ENCODE measurements around the gene APOB.

The APOB gene

GRCh38 chr2:20986024-20986939, 57.6 kb downstream of the APOB start:
- FAIRE-seq: no peak
- no peak for DNase-seq (ENCODE audit: low spot score)

GRCh38 chr2:20985062-20985461, 58.8 kb downstream of the APOB start:
- FAIRE-seq: no peak
- no peak for DNase-seq (ENCODE audit: low spot score)

DNA sequence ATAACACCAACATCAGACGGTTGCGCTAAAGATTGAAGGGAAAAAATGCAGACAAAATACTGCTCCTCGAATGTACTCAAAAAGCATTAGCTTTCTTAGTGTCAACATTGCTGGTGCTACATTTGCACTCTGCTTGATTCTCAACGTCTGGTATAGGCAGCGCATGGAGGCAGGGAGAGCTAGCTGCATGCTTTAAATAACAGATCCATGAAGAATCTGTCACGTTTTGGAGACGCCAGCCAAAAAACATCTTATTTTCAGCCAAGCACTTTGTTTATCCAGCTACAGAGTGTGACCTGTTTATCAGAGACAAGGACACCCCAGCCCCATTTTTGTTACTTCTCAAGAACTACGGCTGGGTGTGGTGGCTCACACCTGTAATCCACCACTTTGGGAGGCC, 59.5 kb downstream of the APOB start:
- FAIRE-seq: no peak
- no peak for DNase-seq (ENCODE audit: low spot score)

DNA sequence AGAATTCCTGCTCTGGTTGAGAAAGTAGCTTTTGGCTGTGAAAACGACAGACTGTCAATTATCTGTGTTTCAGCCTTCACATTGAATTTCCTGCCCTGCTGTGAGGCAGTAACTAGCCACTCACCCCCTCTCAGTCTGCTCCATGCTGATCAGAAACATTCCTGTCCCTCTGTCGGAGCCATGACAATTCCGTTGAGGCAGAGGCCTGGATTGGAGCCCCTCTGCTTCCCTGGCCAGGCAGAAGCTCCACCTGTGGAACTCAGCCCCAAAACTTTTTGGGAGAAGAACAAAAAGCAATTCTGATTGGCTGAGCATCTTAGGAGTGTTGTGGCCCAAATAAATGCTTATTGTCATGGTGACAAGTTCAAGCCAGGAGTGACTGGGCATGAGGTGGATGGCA, 60.0 kb downstream of the APOB start:
- FAIRE-seq (peak; percentile 27), DNase-seq (ENCODE audit: low spot score) (no peak)

DNA sequence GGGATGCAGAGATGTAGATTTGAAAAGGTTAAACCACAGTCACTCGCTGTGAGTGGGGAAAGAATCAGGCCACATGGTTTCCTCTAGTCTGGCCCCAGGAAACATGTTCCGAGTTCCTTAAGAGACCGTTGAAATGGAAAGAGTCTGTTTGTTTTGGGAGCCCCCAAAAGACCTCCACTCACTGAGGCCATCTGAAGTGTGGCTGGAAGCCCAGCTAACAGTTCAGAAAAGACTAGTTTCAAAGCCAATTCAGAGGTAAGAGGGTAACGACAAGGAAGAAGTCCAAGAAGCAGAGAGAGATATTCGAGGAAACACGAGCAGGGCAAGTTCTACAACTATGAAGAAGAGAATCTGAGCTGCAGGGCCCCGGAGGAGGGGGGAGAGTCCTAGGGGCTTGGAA, 61.0 kb downstream of the APOB start:
- no peak for DNase-seq (ENCODE audit: low spot score)

DNA sequence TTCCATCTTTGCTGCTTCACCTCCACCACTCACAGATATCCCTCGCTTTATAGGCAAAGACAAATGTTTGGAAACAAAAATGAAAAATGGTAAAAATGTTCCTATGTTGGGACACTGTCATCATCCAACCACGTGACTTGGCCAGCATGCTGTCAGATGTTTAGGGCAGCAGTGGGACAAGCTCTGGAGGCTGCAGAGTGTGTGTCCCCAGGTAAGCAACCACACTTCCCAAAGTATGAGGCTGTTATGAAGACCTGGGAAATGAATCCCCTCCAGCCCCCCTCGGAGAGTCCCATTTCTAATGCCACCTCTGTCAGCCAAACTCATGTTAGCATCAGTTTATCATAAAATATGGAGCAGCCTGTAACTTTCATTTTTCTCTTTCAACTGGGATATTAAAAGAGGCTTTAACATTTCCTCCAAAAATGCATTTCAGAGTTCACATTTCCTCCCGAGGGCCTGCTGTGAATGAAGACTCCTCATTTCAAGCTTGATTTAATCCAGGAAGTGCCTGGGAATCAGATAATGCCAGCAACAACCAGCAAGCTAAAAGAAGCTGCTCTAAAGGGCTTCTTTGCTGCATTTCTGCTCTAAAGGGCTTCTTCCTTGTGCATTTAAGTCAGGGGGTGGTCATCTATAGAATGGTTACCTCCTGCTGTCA, 66.2 kb downstream of the APOB start:
- no peak for DNase-seq (ENCODE audit: low spot score)
- FAIRE-seq: peak; percentile 61

More for the DNA sequence above, 61.0 kb downstream of the APOB start:
- no peak for FAIRE-seq

- FAIRE-seq: no peak
These were observed 67.3 kb downstream of the APOB start for GRCh38 chr2:20976527-20976926.

GRCh38 chr2:20972792-20973565, 70.9 kb downstream of the APOB start:
- FAIRE-seq (no peak), DNase-seq (ENCODE audit: low spot score) (no peak)

More at GRCh38 chr2:20976527-20976926, 67.3 kb downstream of the APOB start:
- no peak for DNase-seq (ENCODE audit: low spot score)

DNA sequence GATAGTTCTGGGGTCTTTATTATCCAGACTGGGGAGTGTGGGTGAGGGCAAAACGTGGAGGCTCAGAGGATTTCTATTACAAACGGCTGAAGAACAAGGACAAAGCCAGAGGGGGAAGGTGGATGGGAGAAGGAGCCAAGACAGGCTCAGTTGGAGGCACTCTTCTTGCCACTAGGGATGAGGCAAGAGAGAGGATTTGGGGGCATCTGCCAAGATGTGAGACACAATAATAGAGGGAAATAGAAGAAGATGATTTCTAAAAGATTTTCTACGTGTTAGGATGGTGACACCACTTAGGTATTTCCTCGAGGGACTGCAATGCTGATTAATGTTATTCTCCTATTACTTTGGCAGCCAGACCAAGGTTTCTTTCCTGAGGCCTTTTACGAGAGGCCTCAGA, 71.8 kb downstream of the APOB start:
- no peak for FAIRE-seq
- DNase-seq (ENCODE audit: low spot score): no peak

DNA sequence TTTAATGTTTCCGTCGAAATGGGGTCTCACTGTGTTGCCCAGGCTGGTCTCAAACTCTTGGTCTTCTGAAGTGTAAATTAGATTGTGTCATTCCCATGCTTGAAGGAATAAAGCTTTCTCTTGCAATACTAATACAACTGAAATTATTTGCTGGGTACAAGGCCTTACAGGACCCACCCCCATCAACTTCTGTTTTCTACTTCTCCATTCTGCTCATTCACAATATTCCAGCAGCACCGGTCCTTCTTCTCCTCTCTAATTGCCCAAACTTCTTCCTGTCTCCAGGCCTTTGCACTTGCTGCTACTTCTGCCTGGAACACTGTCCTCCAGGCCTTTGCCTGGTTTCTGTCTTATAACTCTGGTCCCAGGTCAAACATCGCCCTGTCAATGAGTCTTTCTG, 73.8 kb downstream of the APOB start:
- no peak for DNase-seq (ENCODE audit: low spot score)
- no peak for FAIRE-seq

GRCh38 chr2:20966061-20966595, 77.7 kb downstream of the APOB start:
- DNase-seq (ENCODE audit: low spot score) (no peak), FAIRE-seq (no peak)

DNA sequence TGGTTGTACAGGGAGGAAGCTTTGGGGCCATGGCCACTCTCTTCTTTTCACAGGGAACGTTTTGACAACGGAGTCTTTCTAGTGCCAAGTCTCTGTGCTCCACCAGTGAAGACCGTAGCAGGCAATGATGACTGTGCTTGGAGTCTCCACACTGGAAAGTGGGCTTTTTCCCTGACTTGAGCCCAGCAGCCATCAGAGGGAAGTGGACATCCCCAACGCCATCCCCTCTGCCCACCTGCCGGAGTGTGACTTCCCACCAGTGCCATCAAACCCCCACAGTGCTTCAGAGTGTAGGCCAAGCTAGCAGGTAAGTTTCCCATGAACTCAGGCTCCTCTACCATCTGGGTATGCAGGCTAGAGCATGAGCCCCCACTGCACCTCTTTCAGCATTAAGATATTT, 78.7 kb downstream of the APOB start:
- FAIRE-seq: no peak
- DNase-seq (ENCODE audit: low spot score): no peak

- no peak for FAIRE-seq
- no peak for DNase-seq (ENCODE audit: low spot score)
These were observed 80.0 kb downstream of the APOB start for GRCh38 chr2:20963867-20964266.

DNA sequence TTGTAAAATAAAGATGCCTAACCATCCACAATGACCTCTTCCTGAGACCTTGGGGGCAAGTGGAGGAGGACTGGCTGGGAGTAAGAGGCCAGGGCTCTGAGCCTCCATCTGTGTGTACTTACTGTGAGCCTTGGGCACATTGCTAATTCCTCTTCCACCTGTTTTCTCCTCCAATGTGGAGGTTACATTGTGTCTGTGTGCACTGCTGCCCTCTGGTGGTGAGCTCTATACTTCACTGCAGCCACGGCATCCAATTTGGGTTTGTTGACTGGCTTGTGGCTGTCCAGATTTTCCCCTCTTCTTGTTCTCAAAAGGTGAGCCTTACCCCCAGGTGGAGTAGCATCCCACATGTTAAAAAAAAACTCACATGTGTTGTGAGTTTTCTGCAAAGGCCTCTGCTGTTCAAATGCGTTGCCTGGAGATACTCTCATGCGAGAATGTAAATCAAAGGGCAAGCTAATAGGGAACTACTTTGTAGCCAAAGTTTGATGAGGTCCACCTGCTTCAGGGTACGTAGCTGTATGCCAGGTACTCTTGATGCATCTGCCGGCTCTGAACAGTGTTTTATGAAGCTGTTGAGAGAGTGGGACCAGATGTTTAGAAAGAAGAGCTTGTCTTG, 80.8 kb downstream of the APOB start:
- peak; percentile 76 for DNase-seq (ENCODE audit: low spot score)
- peak; percentile 88 for FAIRE-seq

GRCh38 chr2:20961858-20962257, 82.0 kb downstream of the APOB start:
- FAIRE-seq (no peak), DNase-seq (ENCODE audit: low spot score) (no peak)

DNA sequence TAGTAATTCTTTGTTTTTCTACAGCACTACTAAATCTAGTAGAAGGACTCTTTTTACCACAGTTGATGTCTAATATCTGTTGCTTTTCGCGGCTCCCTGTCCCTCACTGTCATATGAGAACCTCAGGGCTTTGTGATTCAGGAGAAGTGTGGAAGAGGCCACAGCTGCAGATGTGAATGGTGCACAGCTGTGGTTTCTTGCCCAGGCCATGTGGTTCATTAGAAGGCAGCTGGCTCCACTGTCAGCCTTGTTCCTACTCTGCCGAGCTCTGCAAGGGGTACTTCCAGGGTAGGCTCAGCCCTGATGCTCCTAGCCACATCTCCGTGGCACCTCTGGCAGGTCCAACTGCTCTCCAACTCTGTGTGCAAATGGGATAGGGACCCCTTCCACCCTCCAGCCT, 83.9 kb downstream of the APOB start:
- FAIRE-seq: no peak

DNA sequence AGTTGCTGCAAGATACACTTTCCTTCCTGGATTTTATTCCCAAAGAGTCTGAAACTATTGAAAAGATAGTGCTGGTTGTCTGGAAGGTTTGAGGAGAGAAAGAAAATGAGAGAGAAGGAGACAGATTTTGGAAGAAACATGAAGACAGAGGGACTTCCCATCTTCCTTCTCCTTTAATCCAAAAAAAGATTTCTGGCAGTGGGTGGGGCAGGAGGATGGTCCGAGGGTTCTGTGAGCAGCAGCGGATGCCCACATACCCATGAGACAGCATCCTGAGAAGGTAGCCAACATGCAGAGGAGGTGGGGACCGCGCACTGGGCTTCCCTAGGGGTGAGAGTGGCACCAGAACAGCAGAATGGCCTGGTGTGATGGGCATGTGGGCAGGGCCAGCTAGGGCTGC, 84.6 kb downstream of the APOB start:
- DNase-seq (ENCODE audit: low spot score) (no peak), FAIRE-seq (no peak)

More for the DNA sequence above, 83.9 kb downstream of the APOB start:
- no peak for DNase-seq (ENCODE audit: low spot score)

- no peak for DNase-seq (ENCODE audit: low spot score)
- no peak for FAIRE-seq
These were observed 85.9 kb downstream of the APOB start for GRCh38 chr2:20957788-20958525.

DNA sequence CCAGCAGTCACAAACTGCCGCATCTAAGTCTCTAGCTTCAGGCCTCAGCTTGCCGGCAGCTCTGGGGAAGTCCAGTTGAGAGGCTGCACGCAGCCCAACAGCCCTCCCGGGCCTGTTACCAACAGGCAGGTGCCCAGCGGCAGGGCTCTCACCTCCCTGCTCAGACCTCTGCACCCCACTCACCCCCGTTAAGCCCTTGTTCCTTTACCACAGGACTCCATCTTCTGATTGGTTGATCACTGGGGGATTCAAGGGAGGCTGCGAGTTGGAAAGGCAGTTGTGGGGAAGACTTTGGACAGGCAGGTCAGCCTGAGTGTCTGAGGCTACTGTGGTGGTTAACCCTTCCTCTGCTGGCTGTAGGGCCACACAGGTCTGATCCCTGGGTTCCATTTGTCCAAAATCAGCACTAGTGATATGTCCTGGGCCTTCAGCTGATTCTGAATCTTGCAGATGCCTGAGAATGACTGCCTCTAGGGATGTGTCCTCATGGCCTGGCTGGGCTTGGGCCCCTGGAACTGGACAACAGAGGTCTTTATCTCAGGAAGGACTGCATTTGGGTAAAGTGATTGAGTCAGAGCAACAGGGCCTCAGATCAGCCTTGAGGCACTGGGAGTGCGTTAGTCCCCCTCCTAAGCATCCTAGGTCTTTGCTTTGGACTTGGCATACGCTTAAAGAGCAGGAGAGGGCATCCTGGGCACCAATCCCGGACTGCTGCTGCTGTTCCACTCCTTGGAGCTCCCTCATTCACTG, 88.4 kb downstream of the APOB start:
- FAIRE-seq (peak; percentile 23), DNase-seq (ENCODE audit: low spot score) (no peak)
